Loucy (cell line): Measurements from ENCODE around the gene C21orf58.

Experiments
- H2AFZ ChIP-seq: fragments of 200-600 bp; sonication (generic); 2 replicates; pipeline ENCODE4 v1.6.0; 2016; ENCODE audit warnings: antibody characterized with exemption, mild to moderate bottlenecking, low read length, moderate library complexity
- H3F3A ChIP-seq: fragments of 200-600 bp; 2 replicates; pipeline ENCODE4 v1.6.0; 2016; ENCODE audit warnings: antibody characterized with exemption, low read depth, mild to moderate bottlenecking
- H3K27me3 ChIP-seq: fragments of 200-600 bp; sonication (generic); 2 replicates; pipeline ENCODE4 v1.6.1; 2014; ENCODE audit warnings: low read length, mild to moderate bottlenecking; ENCODE audit not compliant: insufficient read depth, poor library complexity, severe bottlenecking
- H3K36me3 ChIP-seq: fragments of 200-600 bp; sonication (generic); 2 replicates; pipeline ENCODE4 v1.6.1; 2016; ENCODE audit warnings: low read length; ENCODE audit not compliant: insufficient read depth
- H3K4me1 ChIP-seq: fragments of 200-600 bp; sonication (generic); 2 replicates; pipeline ENCODE4 v1.5.1; 2014; ENCODE audit warnings: low read length, mild to moderate bottlenecking; ENCODE audit not compliant: insufficient read depth, poor library complexity, severe bottlenecking
- H3K4me2 ChIP-seq: fragments of 200-600 bp; sonication (generic); 2 replicates; pipeline ENCODE4 v1.6.0; 2014; ENCODE audit warnings: antibody characterized with exemption, low read length, low read depth, mild to moderate bottlenecking; ENCODE audit not compliant: poor library complexity, severe bottlenecking
- H3K4me3 ChIP-seq: fragments of 200-600 bp; sonication (generic); 2 replicates; pipeline ENCODE4 v1.5.1; 2014; ENCODE audit warnings: low read length, mild to moderate bottlenecking, mixed read lengths; ENCODE audit not compliant: poor library complexity, severe bottlenecking
- H3K79me2 ChIP-seq: fragments of 200-600 bp; sonication (generic); 2 replicates; pipeline ENCODE4 v1.6.1; 2014; ENCODE audit warnings: low read length; ENCODE audit not compliant: insufficient read depth
- H3K9ac ChIP-seq: fragments of 200-600 bp; sonication (generic); 2 replicates; pipeline ENCODE4 v1.6.0; 2014; ENCODE audit warnings: mild to moderate bottlenecking, low read depth, low read length, moderate library complexity; ENCODE audit not compliant: poor library complexity, severe bottlenecking
- H3K9me2 ChIP-seq: fragments of 200-600 bp; sonication (generic); replicated peaks from 2 replicates; pipeline ENCODE4 v1.6.1; 2016; ENCODE audit warnings: low read depth, low read length, mixed read lengths
- H3K9me3 ChIP-seq: fragments of 200-600 bp; sonication (generic); 2 replicates; pipeline ENCODE4 v1.6.1; 2014; ENCODE audit warnings: mild to moderate bottlenecking, antibody characterized with exemption, low read length, low read depth; ENCODE audit not compliant: insufficient read depth
- H4K20me1 ChIP-seq: fragments of 200-600 bp; sonication (generic); 2 replicates; pipeline ENCODE4 v1.6.0; 2014; ENCODE audit warnings: antibody characterized with exemption, low read length, mild to moderate bottlenecking; ENCODE audit not compliant: insufficient read depth, poor library complexity, severe bottlenecking
- CTCF ChIP-seq: fragments of 200-600 bp; sonication (generic); conservative IDR thresholded peaks from 2 replicates; pipeline ENCODE4 v1.5.1; 2014; ENCODE audit warnings: mild to moderate bottlenecking, antibody characterized with exemption, low read length
- EZH2phosphoT487 ChIP-seq: fragments of 200-600 bp; IDR thresholded peaks from 2 replicates; pipeline ENCODE4 v1.6.1; 2018; ENCODE audit warnings: antibody characterized with exemption, mild to moderate bottlenecking, moderate library complexity, borderline replicate concordance

C21orf58 gene

GRCh38 chr21:46361176-46361575 is 37.5 kb upstream of the C21orf58 start:
- H3K4me2 ChIP-seq: no peak overlapping the region
- H3K36me3 ChIP-seq: peaks cover 83% of the 10 kb centered on the region; the same call in 1 of the 2 replicates
- H3K9me2 ChIP-seq: no peaks in the 10 kb centered on the region
- H4K20me1 ChIP-seq: no peaks in the 10 kb centered on the region
- TF ChIP-seq CTCF (no peak), EZH2phosphoT487 (no peak)
- H3F3A ChIP-seq: no peaks in the 10 kb centered on the region
- no peaks in the 10 kb centered on the region for H3K79me2 ChIP-seq
- H2AFZ ChIP-seq: no peak overlapping the region
- no peaks in the 10 kb centered on the region for H3K4me1 ChIP-seq
- no peaks in the 10 kb centered on the region for H3K9me3 ChIP-seq
- no peaks in the 10 kb centered on the region for H3K27me3 ChIP-seq
- no peak overlapping the region for H3K4me3 ChIP-seq
- H3K9ac ChIP-seq: no peak overlapping the region

GRCh38 chr21:46357684-46358425 is 34.2 kb upstream of the C21orf58 start:
- no peak overlapping the region for H3K4me3 ChIP-seq
- no peak overlapping the region for H3K4me2 ChIP-seq
- no peaks in the 10 kb centered on the region for H3K4me1 ChIP-seq
- H3F3A ChIP-seq: no peaks in the 10 kb centered on the region
- TF ChIP-seq CTCF: no peak
- TF ChIP-seq EZH2phosphoT487: no peak
- H3K9ac ChIP-seq: no peak overlapping the region
- no peak overlapping the region for H2AFZ ChIP-seq
- no peaks in the 10 kb centered on the region for H3K79me2 ChIP-seq
- H3K36me3 ChIP-seq: peaks cover 83% of the 10 kb centered on the region; the same call in 1 of the 2 replicates
- no peaks in the 10 kb centered on the region for H3K9me2 ChIP-seq
- H3K9me3 ChIP-seq: no peaks in the 10 kb centered on the region
- H3K27me3 ChIP-seq: no peaks in the 10 kb centered on the region
- no peaks in the 10 kb centered on the region for H4K20me1 ChIP-seq

GRCh38 chr21:46357335-46357604 is 33.6 kb upstream of the C21orf58 start:
- H4K20me1 ChIP-seq: no peaks in the 10 kb centered on the region
- H3K4me1 ChIP-seq: no peaks in the 10 kb centered on the region
- no peak overlapping the region for H3K4me3 ChIP-seq
- no peak overlapping the region for H3K9ac ChIP-seq
- H3K36me3 ChIP-seq: peaks cover 84% of the 10 kb centered on the region; the same call in 1 of the 2 replicates
- TF ChIP-seq EZH2phosphoT487 (no peak), CTCF (no peak)
- H3K9me2 ChIP-seq: no peaks in the 10 kb centered on the region
- H3K9me3 ChIP-seq: no peaks in the 10 kb centered on the region
- H3K4me2 ChIP-seq: no peak overlapping the region
- H3F3A ChIP-seq: no peaks in the 10 kb centered on the region
- no peak overlapping the region for H2AFZ ChIP-seq
- H3K27me3 ChIP-seq: no peaks in the 10 kb centered on the region
- H3K79me2 ChIP-seq: no peaks in the 10 kb centered on the region
